22Rv1 (cell line): ENCODE data around the gene POMGNT2.

Experiments used
- H3K27ac ChIP-seq: fragments of 450-650 bp; 2 replicates; pipeline ENCODE4 v1.5.1; 2017
- ZFX ChIP-seq: fragments of 450-650 bp; IDR thresholded peaks from 2 replicates; pipeline ENCODE4 v1.6.1; 2017; ENCODE audit warnings: antibody characterized with exemption, borderline replicate concordance
- TF ChIP-seq, protein P1 (sequence below): fragments of 450-650 bp; IDR thresholded peaks from 2 replicates; pipeline ENCODE4 v1.5.1; 2017; ENCODE audit warnings: mild to moderate bottlenecking

The POMGNT2 gene

DNA sequence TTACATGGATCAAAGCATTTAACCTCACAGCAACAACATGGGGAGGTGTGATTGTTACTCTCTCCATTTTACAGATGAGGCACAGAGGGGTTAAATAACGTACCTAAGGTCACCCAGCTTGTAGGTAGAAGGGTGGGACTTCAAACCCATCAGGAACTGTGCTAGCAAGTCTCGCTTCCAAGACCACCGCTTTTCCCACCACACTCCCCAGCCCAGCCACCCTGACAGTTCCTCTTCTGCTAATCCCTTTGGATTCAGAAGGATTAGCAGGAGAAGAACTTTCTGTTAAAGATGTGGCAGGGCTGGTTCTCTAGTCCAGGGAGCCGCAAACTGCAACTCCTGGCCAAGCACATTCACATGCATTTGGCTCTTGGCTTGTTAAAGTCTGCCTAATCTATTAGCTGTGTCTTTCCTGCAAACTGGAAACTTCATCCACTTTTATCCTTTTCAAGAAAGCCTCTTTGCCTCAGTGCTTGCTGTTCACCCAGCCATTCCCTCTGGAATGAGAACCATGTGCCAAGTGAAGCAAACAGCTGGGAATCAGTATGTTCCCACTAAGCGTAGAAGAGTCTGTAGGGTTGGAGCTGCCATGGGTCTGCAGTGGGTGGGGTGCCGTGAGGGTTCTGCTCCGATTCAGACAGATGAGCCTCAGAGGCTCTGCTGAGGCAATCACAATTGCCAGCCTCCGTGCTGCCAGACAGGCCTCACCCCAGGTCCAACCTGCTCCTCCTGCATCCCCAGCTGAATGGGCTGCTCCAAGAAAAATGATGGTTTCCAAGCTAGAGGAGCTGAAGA is 44.6 kb downstream of the POMGNT2 start:
- no peak for TF ChIP-seq ZFX
- TF ChIP-seq, protein P1, sequence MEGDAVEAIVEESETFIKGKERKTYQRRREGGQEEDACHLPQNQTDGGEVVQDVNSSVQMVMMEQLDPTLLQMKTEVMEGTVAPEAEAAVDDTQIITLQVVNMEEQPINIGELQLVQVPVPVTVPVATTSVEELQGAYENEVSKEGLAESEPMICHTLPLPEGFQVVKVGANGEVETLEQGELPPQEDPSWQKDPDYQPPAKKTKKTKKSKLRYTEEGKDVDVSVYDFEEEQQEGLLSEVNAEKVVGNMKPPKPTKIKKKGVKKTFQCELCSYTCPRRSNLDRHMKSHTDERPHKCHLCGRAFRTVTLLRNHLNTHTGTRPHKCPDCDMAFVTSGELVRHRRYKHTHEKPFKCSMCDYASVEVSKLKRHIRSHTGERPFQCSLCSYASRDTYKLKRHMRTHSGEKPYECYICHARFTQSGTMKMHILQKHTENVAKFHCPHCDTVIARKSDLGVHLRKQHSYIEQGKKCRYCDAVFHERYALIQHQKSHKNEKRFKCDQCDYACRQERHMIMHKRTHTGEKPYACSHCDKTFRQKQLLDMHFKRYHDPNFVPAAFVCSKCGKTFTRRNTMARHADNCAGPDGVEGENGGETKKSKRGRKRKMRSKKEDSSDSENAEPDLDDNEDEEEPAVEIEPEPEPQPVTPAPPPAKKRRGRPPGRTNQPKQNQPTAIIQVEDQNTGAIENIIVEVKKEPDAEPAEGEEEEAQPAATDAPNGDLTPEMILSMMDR: no peak
- H3K27ac ChIP-seq: no peak overlapping the region

DNA sequence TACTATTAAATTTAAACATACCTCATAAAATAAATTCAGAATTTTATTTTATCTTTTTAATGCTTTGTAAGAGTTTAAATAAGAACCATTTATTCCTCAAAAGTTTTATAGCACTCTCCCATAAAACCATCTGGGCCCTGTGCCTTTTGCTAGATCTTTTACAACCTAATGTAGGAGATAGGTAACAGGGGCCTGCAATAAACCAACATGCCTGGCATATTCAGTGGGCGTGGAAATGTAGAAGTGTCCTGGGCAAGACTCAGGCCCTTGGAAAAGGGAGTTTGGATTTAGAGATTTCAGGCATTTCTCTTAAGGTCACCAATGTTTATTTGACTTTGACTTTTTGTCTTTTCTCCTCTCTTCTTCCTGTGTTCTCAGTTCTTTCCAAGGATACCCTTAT is 46.4 kb downstream of the POMGNT2 start:
- no peak overlapping the region for H3K27ac ChIP-seq
- TF ChIP-seq, protein P1: no peak
- TF ChIP-seq ZFX: no peak

DNA sequence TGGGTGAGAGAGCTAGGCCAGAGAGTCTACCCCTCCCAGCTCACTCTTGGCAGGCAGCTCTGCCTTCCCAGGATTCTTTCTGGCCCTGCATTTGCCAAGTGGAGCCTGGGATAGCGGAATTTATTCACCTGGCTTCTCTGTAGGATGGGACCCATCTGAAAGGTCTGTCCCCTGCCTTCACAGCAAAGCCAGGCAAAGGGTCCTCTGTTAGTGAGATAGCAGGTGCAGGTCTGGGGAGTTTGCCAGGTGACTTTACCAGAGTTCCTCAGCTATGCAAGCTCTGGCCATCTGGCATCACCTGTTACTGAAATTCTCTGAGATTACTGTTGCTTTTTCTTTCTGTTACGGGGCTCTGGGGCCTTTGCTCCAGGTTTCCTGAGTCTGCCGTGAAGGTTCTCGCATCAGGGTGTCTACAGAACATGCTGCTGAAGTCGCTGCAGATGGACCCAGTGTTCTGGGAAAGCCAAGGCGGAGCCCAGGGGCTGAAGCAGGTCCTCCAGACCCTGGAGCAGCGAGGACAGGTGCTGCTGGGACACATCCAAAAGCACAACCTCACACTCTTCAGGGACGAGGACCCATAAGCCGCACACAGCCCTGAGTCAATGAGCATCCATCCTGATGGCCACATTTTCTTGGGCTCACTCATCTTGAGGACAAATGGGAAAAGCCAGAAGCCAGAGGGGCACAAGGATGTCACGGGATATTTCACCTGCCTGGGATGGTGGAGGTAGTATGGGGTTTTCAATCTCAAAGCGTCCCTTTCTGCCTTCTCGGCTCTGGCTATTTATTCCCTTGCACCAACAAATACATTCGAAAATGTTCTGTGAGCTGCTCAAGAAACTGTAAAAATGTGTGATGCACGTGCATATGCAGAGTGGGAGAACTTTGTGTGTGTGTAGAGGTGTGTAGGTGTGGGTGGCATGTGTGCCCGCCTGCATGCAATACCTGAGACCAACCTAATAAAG is 49.8 kb downstream of the POMGNT2 start:
- TF ChIP-seq, protein P1: no peak
- no peak for TF ChIP-seq ZFX

DNA sequence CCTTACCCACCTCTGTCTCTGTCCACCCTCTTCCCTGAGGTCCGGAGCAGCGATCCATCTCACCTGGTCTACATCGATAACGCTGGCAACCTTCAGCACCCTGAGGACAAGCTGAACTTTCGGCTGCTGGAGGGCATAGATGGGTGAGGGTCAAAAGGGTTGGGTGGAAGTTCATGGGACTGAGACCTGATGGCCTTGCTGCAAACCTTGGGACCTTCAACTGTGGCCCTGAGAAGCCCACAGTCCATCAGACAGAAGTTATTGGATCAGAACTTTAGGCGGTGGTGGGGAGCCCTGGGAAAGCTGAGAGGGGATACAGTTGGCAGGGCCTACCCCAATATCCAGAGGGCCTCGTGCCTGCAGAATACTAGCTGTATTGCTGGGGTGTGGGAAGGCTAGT is 50.5 kb downstream of the POMGNT2 start:
- TF ChIP-seq ZFX: no peak
- TF ChIP-seq, protein P1: no peak
- no peak overlapping the region for H3K27ac ChIP-seq

More for the DNA sequence above, 49.8 kb downstream of the POMGNT2 start:
- no peak overlapping the region for H3K27ac ChIP-seq

DNA sequence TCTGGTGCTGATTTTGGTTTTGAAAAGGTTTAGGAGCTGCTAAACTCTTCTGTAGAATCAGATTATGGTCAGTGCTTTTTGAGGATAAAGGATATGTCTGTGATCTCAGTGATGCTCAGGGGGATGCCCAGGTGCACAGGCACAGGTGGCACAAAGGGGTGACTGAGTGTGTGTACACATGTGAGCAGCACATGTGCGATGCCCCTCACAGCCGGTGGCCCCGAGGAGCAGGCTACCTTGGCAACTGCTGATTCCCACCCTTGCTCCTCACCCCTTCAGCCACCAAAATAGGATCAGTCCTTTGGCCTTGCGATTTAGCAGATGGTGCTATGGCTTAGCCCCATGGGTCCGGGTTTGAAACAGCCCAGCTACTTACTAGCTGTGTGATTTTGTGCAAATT is 51.1 kb downstream of the POMGNT2 start:
- TF ChIP-seq, protein P1: no peak
- no peak for TF ChIP-seq ZFX
- no peak overlapping the region for H3K27ac ChIP-seq

DNA sequence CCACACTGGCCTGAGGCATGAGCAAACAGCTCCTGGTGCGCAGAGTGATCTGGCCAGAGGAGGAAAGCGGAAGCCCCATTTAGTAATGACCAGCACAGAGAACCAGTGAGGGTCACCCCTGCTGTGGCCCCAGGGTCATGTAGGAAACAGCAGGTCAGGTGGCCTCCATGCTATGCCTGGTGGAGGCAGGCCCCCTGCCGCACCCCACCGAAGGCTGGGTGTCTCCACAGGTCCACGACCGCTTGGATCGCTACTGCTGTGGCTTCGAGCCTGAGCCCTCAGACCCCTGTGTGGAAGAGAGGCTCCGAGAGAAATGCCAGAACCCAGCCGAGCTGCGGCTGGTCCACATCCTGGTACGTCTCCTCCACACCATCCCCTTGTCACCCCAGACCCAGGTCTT is 52.6 kb downstream of the POMGNT2 start:
- H3K27ac ChIP-seq: no peak overlapping the region
- no peak for TF ChIP-seq ZFX
- TF ChIP-seq, protein P1: no peak
